ENCODE results near the gene PRRT4. TPM values are rescaled to one million over a fixed set of nuclear protein-coding genes. Genes with fewer than 3 reads are reported as not detected.

The PRRT4 gene
- polyA plus RNA-seq, 3 donors, result 1.1 to 1.3 (median 1.2) TPM

GRCh38 chr7:128347647-128348097 is 13.8 kb downstream of the PRRT4 start:
- DNase-seq, result no peak

- DNase-seq, result no peak
Measured at GRCh38 chr7:128344431-128344774, 17.1 kb downstream of the PRRT4 start.

GRCh38 chr7:128343554-128344430 is 17.7 kb downstream of the PRRT4 start, which contains the start of gene RBM28:
RBM28 (minus strand) TSS chr7:128343908; CDS start chr7:128343793, 115 bp downstream.
- DNase-seq, result peak; percentile 95

GRCh38 chr7:128341733-128342132 is 19.8 kb downstream of the PRRT4 start:
- DNase-seq, result no peak

- DNase-seq, result no peak
Measured at GRCh38 chr7:128335730-128336129, 25.8 kb downstream of the PRRT4 start.

GRCh38 chr7:128324368-128324680 is 37.2 kb downstream of the PRRT4 start:
- no peak for DNase-seq

GRCh38 chr7:128323459-128324367 is 37.8 kb downstream of the PRRT4 start:
- DNase-seq, result no peak

- no peak for DNase-seq
Measured at GRCh38 chr7:128323040-128323439, 38.5 kb downstream of the PRRT4 start.

- DNase-seq, result peak; percentile 12
Measured at GRCh38 chr7:128322040-128322643, 39.3 kb downstream of the PRRT4 start.

- no peak for DNase-seq
Measured at GRCh38 chr7:128321044-128321422, 40.5 kb downstream of the PRRT4 start.

GRCh38 chr7:128318691-128319090 is 42.8 kb downstream of the PRRT4 start:
- no peak for DNase-seq

- no peak for DNase-seq
Measured at GRCh38 chr7:128311013-128311412, 50.5 kb downstream of the PRRT4 start.

GRCh38 chr7:128310499-128310898 is 51.0 kb downstream of the PRRT4 start:
- DNase-seq, result no peak

- DNase-seq, result no peak
Measured at GRCh38 chr7:128309976-128310375, 51.5 kb downstream of the PRRT4 start.

GRCh38 chr7:128309124-128309523 is 52.4 kb downstream of the PRRT4 start:
- DNase-seq, result no peak

GRCh38 chr7:128307061-128307460 is 54.4 kb downstream of the PRRT4 start:
- DNase-seq, result no peak

- no peak for DNase-seq
Measured at GRCh38 chr7:128304212-128304611, 57.3 kb downstream of the PRRT4 start.

- DNase-seq, result no peak
Measured at GRCh38 chr7:128303643-128304042, 57.8 kb downstream of the PRRT4 start.

- no peak for DNase-seq
Measured at GRCh38 chr7:128303133-128303532, 58.4 kb downstream of the PRRT4 start.

- DNase-seq, result no peak
Measured at GRCh38 chr7:128302139-128302538, 59.4 kb downstream of the PRRT4 start.

Measured in renal pelvis (tissue), 4 donors.